Astrocyte of the hippocampus (primary cell): ENCODE results near the gene BCR.

Experiments
- DNase-seq: peaks from one replicate; pipeline ENCODE4 v3.0.0; 2011; ENCODE audit warnings: low read depth, low spot score

Gene BCR

GRCh38 chr22:23150762-23151161 is 29.5 kb upstream of the BCR start:
- DNase-seq = no peak

DNA sequence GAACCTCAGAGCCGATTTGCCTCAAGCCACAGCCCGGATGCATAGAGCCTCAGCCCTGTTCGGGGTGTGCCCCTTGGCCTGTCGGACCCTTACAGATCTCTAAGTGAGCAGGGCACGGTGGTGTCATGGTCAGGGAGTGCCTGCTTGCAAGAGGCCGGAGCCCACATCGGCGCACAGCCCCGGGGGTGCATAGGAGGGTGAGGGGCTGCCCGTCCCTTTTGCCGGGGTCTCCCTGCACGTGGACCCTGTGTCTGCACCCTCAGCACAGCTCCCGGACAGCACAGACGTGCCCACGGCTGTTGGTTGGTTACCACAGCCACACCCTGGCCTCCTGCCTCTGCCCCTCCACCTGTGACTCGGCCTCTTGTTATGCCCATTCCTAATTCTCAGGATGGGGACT is 28.5 kb upstream of the BCR start:
- DNase-seq = peak; percentile 14

DNA sequence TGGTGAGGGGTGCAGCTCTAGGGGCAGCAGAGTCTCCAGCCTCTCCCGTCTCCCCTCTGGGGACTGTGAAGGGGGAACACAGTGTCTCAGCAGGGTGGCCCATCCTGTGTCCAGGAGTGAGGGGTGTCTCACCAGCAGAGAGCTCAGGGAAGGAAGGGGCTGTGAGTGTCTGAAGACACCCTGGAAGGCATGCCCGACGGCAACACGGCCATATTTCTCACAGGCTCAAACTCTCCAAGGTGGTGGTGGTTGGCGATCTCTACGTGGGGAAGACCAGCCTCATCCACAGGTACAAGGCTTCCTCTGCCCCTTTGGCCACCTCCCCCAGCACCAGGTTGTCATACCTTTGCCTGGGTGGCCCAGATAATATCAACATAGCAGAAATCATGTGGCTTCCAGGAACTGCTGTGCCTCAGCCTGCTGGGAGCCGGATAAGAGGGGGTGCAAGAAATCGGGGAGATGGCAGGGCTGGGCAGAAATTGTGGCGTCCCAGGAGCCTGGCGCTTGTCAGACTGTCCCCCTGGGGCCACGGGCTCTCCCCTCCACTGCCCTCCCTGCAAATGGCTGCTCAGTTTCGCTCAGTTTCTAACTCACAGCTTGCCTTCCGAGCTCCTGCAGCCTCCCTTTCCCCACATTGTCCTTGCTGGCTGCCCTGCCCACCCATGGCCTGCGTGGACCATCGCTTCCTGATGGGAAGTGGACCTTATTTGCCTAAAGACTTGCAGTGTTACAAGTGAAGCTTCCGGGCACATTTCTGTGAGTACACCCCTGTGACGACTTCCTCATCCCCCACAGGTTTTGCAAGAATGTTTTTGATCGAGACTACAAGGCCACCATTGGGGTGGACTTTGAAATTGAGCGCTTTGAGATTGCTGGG is 27.8 kb upstream of the BCR start:
- no peak for DNase-seq

- no peak for DNase-seq
These were observed 26.3 kb upstream of the BCR start for GRCh38 chr22:23153994-23154393.

GRCh38 chr22:23154461-23154860 is 25.8 kb upstream of the BCR start:
- no peak for DNase-seq

- DNase-seq = no peak
These were observed 25.2 kb upstream of the BCR start for GRCh38 chr22:23155143-23155542.

DNA sequence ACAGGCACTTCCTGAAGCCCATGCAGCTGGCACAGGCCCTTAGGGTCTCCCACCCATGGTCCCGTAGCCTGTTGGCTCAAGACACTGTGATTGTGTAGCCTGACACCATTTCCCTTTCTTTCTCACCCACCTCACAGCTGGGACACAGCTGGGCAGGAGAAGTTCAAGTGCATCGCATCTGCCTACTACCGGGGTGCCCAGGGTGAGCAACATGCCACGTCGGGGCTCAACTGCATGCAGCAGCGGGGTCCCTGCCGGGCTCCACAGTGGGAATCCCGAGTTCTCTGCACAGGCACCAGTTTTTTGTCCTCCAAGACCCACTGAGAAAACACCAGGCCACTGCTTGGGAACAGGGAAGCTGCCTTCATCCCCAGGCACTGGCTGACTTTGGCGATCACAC is 24.5 kb upstream of the BCR start:
- no peak for DNase-seq

GRCh38 chr22:23156286-23156685 is 24.0 kb upstream of the BCR start:
- no peak for DNase-seq

GRCh38 chr22:23157560-23158515 is 22.5 kb upstream of the BCR start:
- DNase-seq = no peak

- DNase-seq = no peak
These were observed 21.6 kb upstream of the BCR start for GRCh38 chr22:23158516-23159290.

- DNase-seq = no peak
These were observed 21.0 kb upstream of the BCR start for GRCh38 chr22:23159291-23159630.

DNA sequence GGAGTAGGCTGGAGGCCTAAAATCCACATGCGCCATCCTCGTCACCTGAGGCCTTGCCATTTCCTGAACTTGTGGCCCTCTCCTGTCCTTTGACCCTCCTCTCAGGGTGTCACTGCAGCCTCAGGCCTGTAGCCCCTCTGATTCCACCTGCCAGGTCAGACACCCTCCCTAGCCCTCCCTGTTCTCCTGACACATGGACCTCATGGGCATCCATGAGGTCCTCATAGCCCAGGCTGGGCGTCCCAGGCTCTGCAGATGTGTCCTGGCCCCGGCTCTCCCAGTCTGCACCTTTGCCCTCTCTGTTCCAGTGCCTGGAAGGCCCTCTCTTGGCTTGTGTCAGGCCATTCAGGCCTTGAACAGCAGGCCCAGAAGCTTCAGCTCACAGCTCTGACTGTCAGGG is 19.3 kb upstream of the BCR start:
- DNase-seq = no peak

DNA sequence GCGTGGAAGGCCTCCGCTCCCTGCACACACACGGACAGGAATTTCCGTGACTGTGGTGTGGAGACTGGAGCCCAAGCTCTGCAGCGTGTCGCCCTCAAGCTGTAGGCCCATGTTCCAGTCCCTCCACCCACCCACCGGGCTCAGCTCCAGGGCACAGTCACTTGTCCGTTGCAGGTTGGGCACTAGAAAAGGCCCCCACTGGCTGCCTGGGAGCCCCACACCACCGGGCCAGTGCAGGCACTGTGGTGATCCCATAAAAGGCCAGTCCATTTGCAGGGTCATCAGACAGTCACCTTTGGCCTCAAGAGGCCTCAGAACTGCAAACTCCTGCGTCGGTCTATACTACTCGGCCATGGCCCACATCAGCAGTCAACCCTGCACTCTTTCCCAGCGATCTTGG is 18.7 kb upstream of the BCR start:
- DNase-seq = no peak

- DNase-seq = peak; percentile 45
These were observed 16.6 kb upstream of the BCR start for GRCh38 chr22:23163665-23164064.

DNA sequence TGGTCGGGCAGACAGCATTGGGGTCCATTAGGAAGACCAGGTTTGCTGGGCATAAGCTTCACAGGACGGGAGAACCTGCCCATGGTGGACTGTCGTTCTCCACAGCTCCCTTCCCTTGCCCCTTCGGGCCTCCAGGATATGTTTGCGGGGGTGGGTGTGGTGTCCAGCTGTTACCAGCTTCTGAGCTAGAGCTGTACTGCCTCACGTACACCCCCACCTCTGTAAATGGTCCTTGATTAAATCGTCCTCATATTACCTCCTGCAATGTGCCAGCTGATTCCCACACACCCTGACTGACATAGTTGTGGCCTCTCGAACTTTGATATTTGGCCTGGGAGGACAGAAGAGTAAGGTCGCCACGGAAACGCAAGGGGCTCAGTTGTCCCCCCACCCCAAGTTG is 16.2 kb upstream of the BCR start:
- no peak for DNase-seq

DNA sequence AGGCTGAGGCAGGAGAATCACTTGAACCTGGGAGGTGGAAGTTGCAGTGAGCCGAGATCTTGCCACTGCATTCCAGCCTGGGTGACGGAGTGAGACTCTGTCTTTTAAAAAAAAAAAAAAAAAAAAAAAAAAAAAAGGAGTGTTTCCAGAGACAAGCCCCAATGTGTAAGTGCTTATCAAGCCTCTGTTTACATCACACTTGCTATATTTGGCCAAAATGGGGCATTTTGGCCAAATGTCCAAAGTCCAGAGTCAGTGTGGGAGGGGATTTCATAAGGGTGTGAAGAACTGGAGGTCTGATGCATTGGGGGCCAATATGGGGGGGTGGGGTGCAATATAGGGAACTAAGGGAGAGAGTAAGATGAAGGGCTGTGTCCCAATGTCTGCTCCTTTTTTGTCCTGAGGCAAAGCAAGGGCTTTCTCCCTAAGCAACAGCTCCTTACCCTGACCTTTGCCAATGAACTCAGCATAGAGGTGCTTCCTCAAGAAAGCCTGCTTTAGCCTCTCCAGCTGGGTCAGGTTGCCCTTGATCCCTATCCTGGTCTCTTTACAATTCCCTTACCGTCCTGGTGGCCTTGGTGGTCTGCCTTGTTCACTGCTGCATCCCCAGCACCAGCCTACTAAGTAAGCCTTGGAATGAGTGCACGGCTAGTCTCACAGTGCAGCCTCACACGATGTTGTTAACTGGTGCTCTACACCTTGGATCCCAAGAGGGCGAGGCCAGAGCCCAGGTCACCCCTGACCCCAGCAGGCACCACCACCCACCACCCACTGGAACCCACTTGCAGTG is 14.1 kb upstream of the BCR start:
- DNase-seq = no peak

- DNase-seq = no peak
These were observed 13.3 kb upstream of the BCR start for GRCh38 chr22:23166841-23167616.

GRCh38 chr22:23168391-23169042 is 11.8 kb upstream of the BCR start:
- DNase-seq = no peak

GRCh38 chr22:23169043-23169406 is 11.3 kb upstream of the BCR start:
- DNase-seq = no peak
